Stimulated activated CD4-positive, alpha-beta T cell treated with anti-CD3 and anti-CD28 coated beads, Interleukin-12 subunit alpha, Interleukin-12 subunit beta, amount 100 ng/mL, for 4 hours (primary cell): ENCODE measurements around the gene RBBP8NL.

Experiments used
- DNase-seq: peaks from one replicate; pipeline ENCODE4 v3.0.0-alpha.2; 2020

Gene RBBP8NL

GRCh38 chr20:62405981-62406513 lies 21.3 kb downstream of the RBBP8NL start:
- no peak for DNase-seq

GRCh38 chr20:62405108-62405980 lies 22.0 kb downstream of the RBBP8NL start:
- DNase-seq: no peak

- no peak for DNase-seq
Measured at GRCh38 chr20:62404761-62405107, 22.6 kb downstream of the RBBP8NL start.

- DNase-seq: no peak
Measured at GRCh38 chr20:62404112-62404665, 23.1 kb downstream of the RBBP8NL start.

- no peak for DNase-seq
Measured at GRCh38 chr20:62403331-62403730, 24.0 kb downstream of the RBBP8NL start.

- DNase-seq: no peak
Measured at GRCh38 chr20:62402456-62403150, 24.7 kb downstream of the RBBP8NL start.

GRCh38 chr20:62401331-62401779 lies 26.0 kb downstream of the RBBP8NL start:
- DNase-seq: no peak

GRCh38 chr20:62400541-62400940 lies 26.8 kb downstream of the RBBP8NL start:
- DNase-seq: no peak

GRCh38 chr20:62400021-62400420 lies 27.3 kb downstream of the RBBP8NL start:
- DNase-seq: no peak

- DNase-seq: no peak
Measured at GRCh38 chr20:62398120-62398821, 29.1 kb downstream of the RBBP8NL start.

- DNase-seq: no peak
Measured at GRCh38 chr20:62396367-62397239, 30.7 kb downstream of the RBBP8NL start.

GRCh38 chr20:62395311-62396242 lies 31.8 kb downstream of the RBBP8NL start:
- DNase-seq: no peak

GRCh38 chr20:62394248-62395245 lies 32.8 kb downstream of the RBBP8NL start:
- no peak for DNase-seq

GRCh38 chr20:62393830-62394229 lies 33.5 kb downstream of the RBBP8NL start:
- DNase-seq: no peak

- DNase-seq: no peak
Measured at GRCh38 chr20:62393335-62393665, 34.0 kb downstream of the RBBP8NL start.

- no peak for DNase-seq
Measured at GRCh38 chr20:62392621-62393334, 34.6 kb downstream of the RBBP8NL start.

- DNase-seq: no peak
Measured at GRCh38 chr20:62392077-62392418, 35.3 kb downstream of the RBBP8NL start.

- no peak for DNase-seq
Measured at GRCh38 chr20:62391165-62392076, 35.9 kb downstream of the RBBP8NL start.
